ENCODE measurements around the gene WDR44. TPM values are rescaled to one million over a fixed set of nuclear protein-coding genes. Genes with fewer than 3 reads are reported as not detected.
A peak's percentile ranks its signal among the peaks of the same experiment; 100 is the strongest.
"Not testable (repeated sequence)": the region's sequence is repeated elsewhere in the genome, so short reads cannot be mapped to it uniquely, and the experiment has no call there.

WDR44 gene
- total and polyA plus RNA-seq, 12 donors = 2.2 to 25.9 (median 13.8) TPM

- Histone ChIP-seq H3K27me3 (no peaks in the 10 kb centered on the region), H3K4me3 (no peak overlapping the region), H3K4me1 (replicated peaks in 1 of 2) (no peaks in the 10 kb centered on the region), H3K27ac (no peak overlapping the region), H3K36me3 (replicated peaks in 1 of 2) (no peaks in the 10 kb centered on the region), H3K9me3 (replicated peaks in 1 of 3) (no peaks in the 10 kb centered on the region)
- TF ChIP-seq POLR2A (IDR thresholded peaks at IDR 0.05) (no peak), CTCF (IDR thresholded peaks at IDR 0.05) (no peak)
- WGBS, 4 donors = 64 to 96% (median 84%) methylated on average over 3 of the region's 3 CpGs
- no peak for DNase-seq
- intact Hi-C loops (cut with DNase I) = no loop called here
Observed at GRCh38 chrX:118455013-118455412, 109.1 kb downstream of the WDR44 start.

- peak in 2 of 7 donors; percentile 5 to 11 for DNase-seq
- no peaks in the 10 kb centered on the region for H3K9me3 ChIP-seq (replicated peaks in 1 of 3)
- H3K4me1 ChIP-seq (replicated peaks in 1 of 2) = no peaks in the 10 kb centered on the region
- intact Hi-C loops (cut with DNase I) = no loop called here
- no peak overlapping the region for H3K4me3 ChIP-seq
- TF ChIP-seq POLR2A (IDR thresholded peaks at IDR 0.05) (no peak), CTCF (IDR thresholded peaks at IDR 0.05) (peak; percentile 19 to 53 (median 48))
- H3K27me3 ChIP-seq = no peaks in the 10 kb centered on the region
- H3K36me3 ChIP-seq (replicated peaks in 1 of 2) = no peaks in the 10 kb centered on the region
- H3K27ac ChIP-seq = no peak overlapping the region
- 3 to 33% (median 15%) methylated on average over 4 of the region's 4 CpGs for WGBS, 4 donors
Observed at GRCh38 chrX:118459494-118459893, 113.6 kb downstream of the WDR44 start.

- no peaks in the 10 kb centered on the region for H3K4me1 ChIP-seq (replicated peaks in 1 of 2)
- intact Hi-C loops (cut with DNase I) = loop anchor here in 1 of 2 donors (10.0 kb wide), 1 partner anchor 140 kb away; no protein-coding TSS in a partner anchor
- H3K4me3 ChIP-seq = no peak overlapping the region
- H3K27me3 ChIP-seq = peaks cover 6% of the 10 kb centered on the region
- no peak for DNase-seq
- TF ChIP-seq POLR2A (IDR thresholded peaks at IDR 0.05) (no peak), CTCF (IDR thresholded peaks at IDR 0.05) (no peak)
- no peaks in the 10 kb centered on the region for H3K36me3 ChIP-seq (replicated peaks in 1 of 2)
- no peak overlapping the region for H3K27ac ChIP-seq
- H3K9me3 ChIP-seq (replicated peaks in 1 of 3) = no peaks in the 10 kb centered on the region
- WGBS, 4 donors = 53 to 62% (median 56%) methylated on average over 6 of the region's 6 CpGs
Observed at GRCh38 chrX:118464501-118464900, 118.6 kb downstream of the WDR44 start.

GRCh38 chrX:118468122-118468521 is 122.2 kb downstream of the WDR44 start:
- TF ChIP-seq POLR2A (IDR thresholded peaks at IDR 0.05) (no peak), CTCF (IDR thresholded peaks at IDR 0.05) (no peak)
- Histone ChIP-seq H3K27me3 (peaks cover 6% of the 10 kb centered on the region), H3K9me3 (replicated peaks in 1 of 3) (no peaks in the 10 kb centered on the region), H3K4me1 (replicated peaks in 1 of 2) (no peaks in the 10 kb centered on the region), H3K36me3 (replicated peaks in 1 of 2) (no peaks in the 10 kb centered on the region), H3K4me3 (no peak overlapping the region), H3K27ac (no peak overlapping the region)
- 55 to 71% (median 62%) methylated on average over 3 to 7 of the region's 7 CpGs for WGBS, 4 donors
- DNase-seq = no peak
- intact Hi-C loops (cut with DNase I) = loop anchor here in 1 of 2 donors (10.0 kb wide), 1 partner anchor 137 kb away; no protein-coding TSS in a partner anchor

- H3K27me3 ChIP-seq; DNase-seq; intact Hi-C loops (cut with DNase I); H3K27ac ChIP-seq; H3K4me1 ChIP-seq (replicated peaks in 1 of 2); H3K4me3 ChIP-seq; H3K36me3 ChIP-seq (replicated peaks in 1 of 2); H3K9me3 ChIP-seq (replicated peaks in 1 of 3): not testable (repeated sequence)
- WGBS, 4 donors = 80 to 90% (median 85%) methylated on average over 5 of the region's 5 CpGs
Observed at GRCh38 chrX:118470721-118471347, 124.9 kb downstream of the WDR44 start.

Measured in adrenal gland (tissue), 12 donors.